GM18517 (cell line): ENCODE measurements around the gene POLG2.
"Not testable (repeated sequence)": the region's sequence is repeated elsewhere in the genome, so short reads cannot be mapped to it uniquely, and the experiment has no call there.

Experiments
- ATAC-seq: cut with Tn5 transposase; IDR thresholded peaks from one replicate; pipeline ENCODE4 v1.9.1; 2021; ENCODE audit warnings: mild to moderate bottlenecking, moderate library complexity; ENCODE audit not compliant: unreplicated experiment

POLG2 gene

GRCh38 chr17:64491034-64491860 lies 5.6 kb downstream of the POLG2 start:
- no peak for ATAC-seq

- ATAC-seq: no peak
These were observed 8.6 kb downstream of the POLG2 start for GRCh38 chr17:64488301-64488700.

GRCh38 chr17:64484380-64484779 lies 12.5 kb downstream of the POLG2 start:
- no peak for ATAC-seq

- no peak for ATAC-seq
These were observed 15.9 kb downstream of the POLG2 start for GRCh38 chr17:64480951-64481350.

GRCh38 chr17:64477849-64478248 lies 19.0 kb downstream of the POLG2 start:
- no peak for ATAC-seq

- no peak for ATAC-seq
These were observed 24.3 kb downstream of the POLG2 start for GRCh38 chr17:64472564-64472963.

GRCh38 chr17:64471440-64471839 lies 25.4 kb downstream of the POLG2 start:
- no peak for ATAC-seq

GRCh38 chr17:64470625-64471024 lies 26.2 kb downstream of the POLG2 start:
- ATAC-seq: no peak

- ATAC-seq: not testable (repeated sequence)
These were observed 30.0 kb downstream of the POLG2 start for GRCh38 chr17:64466834-64467233.

- ATAC-seq: no peak
These were observed 30.7 kb downstream of the POLG2 start for GRCh38 chr17:64466019-64466735.

GRCh38 chr17:64461788-64462187 lies 35.1 kb downstream of the POLG2 start:
- ATAC-seq: no peak

GRCh38 chr17:64460955-64461354 lies 35.9 kb downstream of the POLG2 start:
- ATAC-seq: no peak

- ATAC-seq: not testable (repeated sequence)
These were observed 37.0 kb downstream of the POLG2 start for GRCh38 chr17:64459818-64460217.

GRCh38 chr17:64459284-64459747 lies 37.5 kb downstream of the POLG2 start:
- no peak for ATAC-seq

- ATAC-seq: no peak
These were observed 38.1 kb downstream of the POLG2 start for GRCh38 chr17:64458756-64459155.

- ATAC-seq: no peak
These were observed 39.7 kb downstream of the POLG2 start for GRCh38 chr17:64457156-64457555.

- no peak for ATAC-seq
These were observed 40.6 kb downstream of the POLG2 start for GRCh38 chr17:64455993-64456885.

GRCh38 chr17:64449545-64449944 lies 47.3 kb downstream of the POLG2 start:
- no peak for ATAC-seq

GRCh38 chr17:64448665-64449512 lies 48.0 kb downstream of the POLG2 start, which contains the start of gene MILR1:
MILR1 (plus strand) TSS chr17:64449115; CDS start chr17:64449169, 54 bp downstream.
- no peak for ATAC-seq

GRCh38 chr17:64447526-64447925 lies 49.3 kb downstream of the POLG2 start:
- no peak for ATAC-seq
